ENCODE data around the gene SLC1A4. TPM values are rescaled to one million over a fixed set of nuclear protein-coding genes. Genes with fewer than 3 reads are reported as not detected.
"Not testable (repeated sequence)": the region's sequence is repeated elsewhere in the genome, so short reads cannot be mapped to it uniquely, and the experiment has no call there.

The SLC1A4 gene
- polyA plus RNA-seq, 3 donors from 2014 or later, result 7.0 to 10.4 (median 8.2) TPM

- Mint-ChIP-seq H3K36me3 (peaks cover 0 to 4% (median 0%) of the 10 kb centered on the region in 3 donors), H3K4me1 (peaks cover 19 to 31% of the 10 kb centered on the region in 2 donors), H3K27me3 (ENCODE audit: low read depth in 3 of 3) (peaks cover 0 to 2% (median 2%) of the 10 kb centered on the region in 3 donors), H3K27ac (peak overlapping the region in 5 of 6 donors; percentile 1 to 79 (median 69)), H3K9me3 (no peaks in the 10 kb centered on the region), H3K4me3 (peak overlapping the region in 2 of 5 donors; percentile 8 to 18)
- DNase-seq, result no peak
Measured at GRCh38 chr2:65030476-65031332, 41.5 kb downstream of the SLC1A4 start.

GRCh38 chr2:65031341-65032018, 42.3 kb downstream of the SLC1A4 start:
- Mint-ChIP-seq H3K27me3 (ENCODE audit: low read depth in 3 of 3) (peaks cover 0 to 3% (median 2%) of the 10 kb centered on the region in 3 donors), H3K4me3 (peak overlapping the region in 4 of 5 donors; percentile 4 to 58 (median 40)), H3K27ac (peak overlapping the region; percentile 9 to 79 (median 65)), H3K36me3 (peaks cover 0 to 4% (median 0%) of the 10 kb centered on the region in 3 donors), H3K9me3 (no peaks in the 10 kb centered on the region), H3K4me1 (peaks cover 19 to 25% of the 10 kb centered on the region in 2 donors)
- DNase-seq, result no peak

DNA sequence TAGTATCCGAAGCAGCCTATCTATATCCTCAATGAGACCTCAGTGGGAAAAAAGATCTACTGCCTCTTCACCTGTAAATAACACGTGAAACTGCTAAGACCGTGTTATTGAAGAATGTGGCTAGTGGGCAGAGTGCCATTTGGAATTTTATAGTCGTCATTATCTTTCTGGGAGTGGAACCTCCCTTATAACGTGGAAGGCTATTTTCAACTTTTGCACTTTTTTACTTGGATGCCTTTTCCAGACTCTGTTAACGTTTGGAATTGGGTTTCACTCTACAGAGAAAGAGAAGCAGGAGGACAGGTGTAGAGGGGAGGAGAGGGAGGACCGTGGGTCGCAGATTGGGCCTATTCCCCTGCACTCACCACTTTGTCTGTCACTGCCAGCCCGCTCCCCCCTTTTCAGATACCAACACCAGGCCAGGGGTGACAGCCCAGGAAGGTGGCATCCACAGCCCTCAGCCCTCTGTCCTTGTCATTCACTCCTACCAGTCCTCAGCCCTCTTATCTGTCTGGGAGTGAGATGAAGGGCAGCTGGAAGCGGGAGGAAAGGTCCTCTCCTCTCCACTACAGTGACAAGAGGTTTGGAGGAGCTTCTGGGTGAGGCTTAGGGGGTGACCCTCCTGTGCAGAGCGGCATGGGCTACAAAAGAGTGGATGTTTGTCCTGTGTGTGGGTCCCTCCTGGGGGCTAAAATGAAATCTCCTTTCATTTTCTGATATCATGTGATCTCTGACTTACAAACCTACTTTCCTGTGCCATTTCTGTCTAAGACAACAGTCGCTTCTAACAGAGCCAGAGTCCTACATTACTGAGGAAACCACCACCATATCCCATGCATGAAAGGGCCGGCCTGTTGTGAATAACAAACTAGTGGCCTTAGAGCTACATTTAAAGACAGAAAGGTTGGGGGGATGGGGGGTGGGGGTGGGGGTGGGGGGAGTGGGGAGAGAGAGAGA, 43.1 kb downstream of the SLC1A4 start:
- H3K27ac Mint-ChIP-seq, result peak overlapping the region; percentile 57 to 79 (median 71)
- DNase-seq, result peak in 1 of 3 donors; percentile 57
- no peaks in the 10 kb centered on the region for H3K9me3 Mint-ChIP-seq
- peaks cover 0 to 4% (median 0%) of the 10 kb centered on the region in 3 donors for H3K36me3 Mint-ChIP-seq
- H3K4me1 Mint-ChIP-seq, result peaks cover 19 to 25% of the 10 kb centered on the region in 2 donors
- peaks cover 0 to 3% (median 2%) of the 10 kb centered on the region in 3 donors for H3K27me3 Mint-ChIP-seq (ENCODE audit: low read depth in 3 of 3)
- peak overlapping the region; percentile 4 to 58 (median 24) for H3K4me3 Mint-ChIP-seq

- peaks cover 0 to 3% (median 0%) of the 10 kb centered on the region in 3 donors for H3K27me3 Mint-ChIP-seq (ENCODE audit: low read depth in 3 of 3)
- no peak overlapping the region for H3K4me3 Mint-ChIP-seq
- H3K4me1 Mint-ChIP-seq, result peaks cover 19 to 25% of the 10 kb centered on the region in 2 donors
- DNase-seq, result peak; percentile 26 to 39 (median 36)
- no peaks in the 10 kb centered on the region for H3K9me3 Mint-ChIP-seq
- H3K27ac Mint-ChIP-seq, result peak overlapping the region in 1 of 6 donors; percentile 69
- peaks cover 0 to 4% (median 2%) of the 10 kb centered on the region in 3 donors for H3K36me3 Mint-ChIP-seq
Measured at GRCh38 chr2:65033178-65033577, 44.0 kb downstream of the SLC1A4 start.

- H3K36me3 Mint-ChIP-seq; H3K4me3 Mint-ChIP-seq; H3K9me3 Mint-ChIP-seq; DNase-seq; H3K27me3 Mint-ChIP-seq (ENCODE audit: low read depth in 3 of 3): not testable (repeated sequence)
- Mint-ChIP-seq H3K27ac (peak overlapping the region in 1 of 6 donors; percentile 69), H3K4me1 (peaks cover 19 to 25% of the 10 kb centered on the region in 2 donors)
Measured at GRCh38 chr2:65033667-65034066, 44.5 kb downstream of the SLC1A4 start.

DNA sequence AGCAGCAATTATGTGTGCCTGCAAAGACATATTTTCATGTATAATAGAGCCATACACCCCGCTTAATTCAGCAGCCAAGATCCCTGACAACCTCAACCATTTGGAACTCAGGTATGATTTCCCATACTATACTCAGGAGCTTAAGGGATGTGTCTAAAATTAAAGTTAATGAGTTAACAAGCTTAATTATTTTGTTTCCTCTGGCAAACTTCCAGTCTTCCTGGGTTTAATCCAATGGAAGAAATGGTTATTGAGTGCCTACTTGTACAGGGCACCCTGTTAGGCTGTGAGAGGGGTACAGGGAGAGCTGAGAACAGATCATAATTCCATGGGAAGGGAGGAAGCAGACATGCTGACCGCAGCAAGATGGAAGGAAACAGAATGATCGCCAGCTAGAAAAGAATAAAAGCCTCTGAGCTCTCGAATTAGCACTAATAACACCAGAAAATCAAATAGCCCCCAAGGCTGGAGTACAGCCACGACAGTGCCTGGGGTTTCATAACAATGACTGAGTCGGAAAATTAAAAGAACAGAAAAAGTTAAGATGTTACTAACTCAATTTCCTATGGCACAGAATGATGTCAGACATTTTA, 46.2 kb downstream of the SLC1A4 start:
- H3K4me3 Mint-ChIP-seq, result no peak overlapping the region
- no peak overlapping the region for H3K27ac Mint-ChIP-seq
- peaks cover 26 to 34% of the 10 kb centered on the region in 2 donors for H3K4me1 Mint-ChIP-seq

GRCh38 chr2:65037178-65037577, 48.0 kb downstream of the SLC1A4 start:
- DNase-seq, result no peak
- no peak overlapping the region for H3K4me3 Mint-ChIP-seq
- H3K9me3 Mint-ChIP-seq, result no peaks in the 10 kb centered on the region
- peaks cover 0 to 4% (median 4%) of the 10 kb centered on the region in 3 donors for H3K36me3 Mint-ChIP-seq
- H3K27me3 Mint-ChIP-seq (ENCODE audit: low read depth in 3 of 3), result peaks cover 0 to 3% (median 2%) of the 10 kb centered on the region in 3 donors
- H3K4me1 Mint-ChIP-seq, result peaks cover 14 to 22% of the 10 kb centered on the region in 2 donors
- no peak overlapping the region for H3K27ac Mint-ChIP-seq

More for the DNA sequence above, 46.2 kb downstream of the SLC1A4 start:
- Mint-ChIP-seq H3K36me3 (peaks cover 0 to 4% (median 4%) of the 10 kb centered on the region in 3 donors), H3K9me3 (no peaks in the 10 kb centered on the region), H3K27me3 (ENCODE audit: low read depth in 3 of 3) (peaks cover 0 to 3% (median 2%) of the 10 kb centered on the region in 3 donors)
- no peak for DNase-seq

- Mint-ChIP-seq H3K9me3 (peaks cover 0 to 6% (median 4%) of the 10 kb centered on the region in 6 donors), H3K4me3 (peak overlapping the region in 1 of 5 donors; percentile 53), H3K27me3 (ENCODE audit: low read depth in 3 of 3) (peaks cover 0 to 3% (median 2%) of the 10 kb centered on the region in 3 donors), H3K36me3 (peaks cover 8 to 11% (median 10%) of the 10 kb centered on the region in 3 donors), H3K4me1 (peaks cover 10 to 14% of the 10 kb centered on the region in 2 donors), H3K27ac (peak overlapping the region in 1 of 6 donors; percentile 56)
- DNase-seq, result no peak
Measured at GRCh38 chr2:65039640-65040039, 50.4 kb downstream of the SLC1A4 start.

GRCh38 chr2:65040400-65041261, 51.4 kb downstream of the SLC1A4 start:
- Mint-ChIP-seq H3K27me3 (ENCODE audit: low read depth in 3 of 3) (peaks cover 0 to 3% (median 2%) of the 10 kb centered on the region in 3 donors), H3K9me3 (peaks cover 0 to 6% (median 5%) of the 10 kb centered on the region in 6 donors), H3K4me1 (peaks cover 10 to 14% of the 10 kb centered on the region in 2 donors), H3K36me3 (peaks cover 8 to 20% (median 12%) of the 10 kb centered on the region in 3 donors), H3K27ac (peak overlapping the region in 3 of 6 donors; percentile 10 to 55 (median 13)), H3K4me3 (peak overlapping the region in 4 of 5 donors; percentile 6 to 74 (median 64))
- peak; percentile 73 to 78 (median 77) for DNase-seq

DNA sequence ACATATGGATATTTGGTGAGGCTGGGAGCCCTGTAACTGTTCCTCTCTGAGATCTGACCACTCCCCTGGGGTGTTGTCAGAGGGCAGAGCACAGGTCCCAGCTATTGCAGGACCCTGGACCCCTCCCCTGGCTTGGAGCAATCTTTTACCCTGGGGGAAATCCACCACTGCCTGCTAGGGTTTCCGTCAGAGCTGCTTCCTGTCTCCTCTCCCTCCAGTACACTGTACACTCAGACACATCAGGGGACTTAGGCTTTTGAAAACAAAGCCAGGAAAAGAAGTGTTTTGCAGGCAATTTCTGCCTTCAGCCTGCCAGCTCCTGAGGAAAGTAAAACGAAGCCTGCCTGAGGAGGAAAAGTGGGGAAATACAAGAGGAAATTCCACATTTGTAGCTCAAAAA, 53.8 kb downstream of the SLC1A4 start:
- peaks cover 8 to 20% (median 12%) of the 10 kb centered on the region in 3 donors for H3K36me3 Mint-ChIP-seq
- no peak overlapping the region for H3K27ac Mint-ChIP-seq
- H3K4me1 Mint-ChIP-seq, result peaks cover 10 to 14% of the 10 kb centered on the region in 2 donors
- DNase-seq, result no peak
- H3K4me3 Mint-ChIP-seq, result no peak overlapping the region
- H3K27me3 Mint-ChIP-seq (ENCODE audit: low read depth in 3 of 3), result peaks cover 0 to 2% (median 2%) of the 10 kb centered on the region in 3 donors
- H3K9me3 Mint-ChIP-seq, result peaks cover 0 to 6% (median 5%) of the 10 kb centered on the region in 6 donors

DNA sequence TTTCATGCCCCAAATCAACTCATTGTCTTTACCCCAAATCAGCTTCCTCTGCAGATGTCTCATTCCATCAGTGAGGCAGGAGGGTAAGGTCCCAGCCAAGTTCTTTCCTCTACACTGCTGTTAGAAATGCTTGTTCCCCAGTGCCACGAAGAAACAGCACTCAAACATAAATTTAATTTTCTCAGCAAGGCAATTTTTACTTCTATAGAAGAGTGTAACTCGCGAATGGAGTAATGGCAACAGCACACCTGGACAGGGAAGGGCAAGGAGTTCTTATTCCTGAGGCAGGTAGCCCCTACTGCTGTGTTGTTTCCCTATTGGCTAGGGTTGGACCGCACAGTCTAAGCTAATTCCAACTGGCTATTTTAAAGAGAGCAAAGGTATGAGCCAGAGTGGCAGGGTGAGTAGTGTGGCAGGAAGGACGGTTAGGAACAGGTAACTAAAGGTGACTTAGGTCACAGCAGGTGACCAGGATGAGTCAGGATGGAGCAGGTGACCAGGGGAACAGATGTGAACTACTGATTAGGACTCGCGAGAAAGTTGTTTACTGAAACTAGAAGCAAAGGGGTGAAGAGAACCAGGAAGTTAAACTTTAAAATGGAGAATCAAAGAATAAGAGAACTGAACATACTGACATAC, 55.0 kb downstream of the SLC1A4 start:
- Mint-ChIP-seq H3K36me3 (peaks cover 8 to 25% (median 8%) of the 10 kb centered on the region in 3 donors), H3K4me1 (peaks cover 10 to 14% of the 10 kb centered on the region in 2 donors), H3K27ac (peak overlapping the region in 1 of 6 donors; percentile 53), H3K9me3 (peaks cover 0 to 6% (median 5%) of the 10 kb centered on the region in 6 donors), H3K4me3 (no peak overlapping the region), H3K27me3 (ENCODE audit: low read depth in 3 of 3) (peaks cover 0 to 2% (median 2%) of the 10 kb centered on the region in 3 donors)
- DNase-seq, result no peak

Data from immature natural killer cell (primary cell).